ENCODE data around the gene PSTK. TPM values are rescaled to one million over a fixed set of nuclear protein-coding genes. Genes with fewer than 3 reads are reported as not detected.

The PSTK gene
- total and polyA plus RNA-seq, 9 of the 15 experiments (the other 6 are each of a cell fraction or from before 2014, with no cell fraction given), result 13.2 to 49.7 (median 18.9) TPM

DNA sequence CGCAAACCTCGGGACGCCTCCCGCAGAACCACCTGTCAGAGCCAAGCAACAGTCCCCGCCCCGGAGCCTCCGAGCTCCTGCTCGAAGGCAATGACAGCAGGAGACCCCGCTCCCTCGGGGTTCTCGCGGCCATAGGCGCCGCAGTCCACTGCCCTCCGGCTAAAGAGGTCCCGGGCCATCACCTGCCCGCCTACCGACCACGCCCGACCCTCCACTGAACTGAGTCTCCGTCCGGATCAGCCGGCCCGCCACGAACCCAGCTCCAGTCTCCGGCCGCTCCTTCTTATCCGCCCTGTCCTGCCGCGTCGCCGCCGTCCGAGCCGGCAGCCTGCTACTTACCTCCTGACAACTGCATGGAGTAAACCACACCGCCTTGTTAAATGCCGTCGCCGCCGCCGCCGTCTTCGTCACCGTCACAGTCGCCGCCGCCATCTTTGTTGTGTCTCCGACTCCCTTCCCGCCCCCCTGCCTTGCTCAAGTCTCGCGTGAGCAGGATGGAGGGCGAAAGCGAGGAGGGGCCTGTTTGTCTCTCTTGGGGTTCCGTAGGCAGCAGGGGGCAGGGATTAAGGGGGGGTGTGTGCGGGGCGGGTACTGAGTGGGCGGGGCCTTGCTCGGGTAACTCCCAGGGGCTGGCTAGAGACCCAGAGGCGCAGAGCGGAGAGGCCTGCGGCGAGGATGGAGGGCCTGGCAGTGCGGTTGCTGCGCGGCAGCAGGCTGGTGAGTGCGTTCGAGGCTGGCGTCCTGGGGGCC, 28.3 kb downstream of the PSTK start, which contains the start of the genes ACADSB and IKZF5 (continued):
- TF ChIP-seq, protein P1, sequence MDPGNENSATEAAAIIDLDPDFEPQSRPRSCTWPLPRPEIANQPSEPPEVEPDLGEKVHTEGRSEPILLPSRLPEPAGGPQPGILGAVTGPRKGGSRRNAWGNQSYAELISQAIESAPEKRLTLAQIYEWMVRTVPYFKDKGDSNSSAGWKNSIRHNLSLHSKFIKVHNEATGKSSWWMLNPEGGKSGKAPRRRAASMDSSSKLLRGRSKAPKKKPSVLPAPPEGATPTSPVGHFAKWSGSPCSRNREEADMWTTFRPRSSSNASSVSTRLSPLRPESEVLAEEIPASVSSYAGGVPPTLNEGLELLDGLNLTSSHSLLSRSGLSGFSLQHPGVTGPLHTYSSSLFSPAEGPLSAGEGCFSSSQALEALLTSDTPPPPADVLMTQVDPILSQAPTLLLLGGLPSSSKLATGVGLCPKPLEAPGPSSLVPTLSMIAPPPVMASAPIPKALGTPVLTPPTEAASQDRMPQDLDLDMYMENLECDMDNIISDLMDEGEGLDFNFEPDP (CRISPR knock-in tag; IDR thresholded peaks at IDR 0.05), result no peak
- TF ChIP-seq SIX5 (IDR thresholded peaks at IDR 0.05; ENCODE audit: borderline replicate concordance in 1 of 2, insufficient read depth in 1 of 2, low read depth in 1 of 2, low read length in 2 of 2) (no peak), ARID1B (IDR thresholded peaks at IDR 0.05) (peak; percentile 14; the same call in 1 of the 2 replicates), RCOR1 (IDR thresholded peaks at IDR 0.05; ENCODE audit: borderline replicate concordance in 1 of 2, low read depth in 2 of 2, low read length in 2 of 2) (0 out of 4 replicates have a peak, but pooled peaks of 1 of the 2 experiments have one; percentile 34), ZC3H4 (CRISPR knock-in tag; IDR thresholded peaks at IDR 0.05; ENCODE audit: borderline replicate concordance) (no peak), TFAM (CRISPR knock-in tag; conservative IDR thresholded peaks at IDR 0.05) (no peak), NFIC (IDR thresholded peaks at IDR 0.05) (0 out of 2 replicates have a peak, but pooled peaks have one; percentile 11), KLF6 (CRISPR knock-in tag; IDR thresholded peaks at IDR 0.05; ENCODE audit: borderline replicate concordance) (no peak), RAD51 (IDR thresholded peaks at IDR 0.05; ENCODE audit: borderline replicate concordance, low read depth) (no peak), SMAD4 (CRISPR knock-in tag; conservative IDR thresholded peaks at IDR 0.05) (peak; percentile 65), ZNF408 (CRISPR knock-in tag; IDR thresholded peaks at IDR 0.05; ENCODE audit: low read depth) (no peak), JUNB (CRISPR knock-in tag; conservative IDR thresholded peaks at IDR 0.05) (no peak), FOSL1 (tag; conservative IDR thresholded peaks at IDR 0.05) (no peak), RBM34 (IDR thresholded peaks at IDR 0.05; ENCODE audit: borderline replicate concordance, insufficient read depth, low read length) (no peak), RFX7 (CRISPR knock-in tag; IDR thresholded peaks at IDR 0.05) (no peak)
- TF ChIP-seq, protein P2, sequence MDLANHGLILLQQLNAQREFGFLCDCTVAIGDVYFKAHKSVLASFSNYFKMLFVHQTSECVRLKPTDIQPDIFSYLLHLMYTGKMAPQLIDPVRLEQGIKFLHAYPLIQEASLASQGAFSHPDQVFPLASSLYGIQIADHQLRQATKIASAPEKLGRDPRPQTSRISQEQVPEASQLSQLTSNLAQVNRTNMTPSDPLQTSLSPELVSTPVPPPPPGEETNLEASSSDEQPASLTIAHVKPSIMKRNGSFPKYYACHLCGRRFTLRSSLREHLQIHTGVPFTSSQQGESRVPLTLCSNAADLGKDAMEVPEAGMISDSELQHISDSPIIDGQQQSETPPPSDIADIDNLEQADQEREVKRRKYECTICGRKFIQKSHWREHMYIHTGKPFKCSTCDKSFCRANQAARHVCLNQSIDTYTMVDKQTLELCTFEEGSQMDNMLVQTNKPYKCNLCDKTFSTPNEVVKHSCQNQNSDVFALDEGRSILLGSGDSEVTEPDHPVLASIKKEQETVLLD (IDR thresholded peaks at IDR 0.05), result no peak
- TF ChIP-seq, protein P3, sequence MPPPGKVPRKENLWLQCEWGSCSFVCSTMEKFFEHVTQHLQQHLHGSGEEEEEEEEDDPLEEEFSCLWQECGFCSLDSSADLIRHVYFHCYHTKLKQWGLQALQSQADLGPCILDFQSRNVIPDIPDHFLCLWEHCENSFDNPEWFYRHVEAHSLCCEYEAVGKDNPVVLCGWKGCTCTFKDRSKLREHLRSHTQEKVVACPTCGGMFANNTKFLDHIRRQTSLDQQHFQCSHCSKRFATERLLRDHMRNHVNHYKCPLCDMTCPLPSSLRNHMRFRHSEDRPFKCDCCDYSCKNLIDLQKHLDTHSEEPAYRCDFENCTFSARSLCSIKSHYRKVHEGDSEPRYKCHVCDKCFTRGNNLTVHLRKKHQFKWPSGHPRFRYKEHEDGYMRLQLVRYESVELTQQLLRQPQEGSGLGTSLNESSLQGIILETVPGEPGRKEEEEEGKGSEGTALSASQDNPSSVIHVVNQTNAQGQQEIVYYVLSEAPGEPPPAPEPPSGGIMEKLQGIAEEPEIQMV (tag; conservative IDR thresholded peaks at IDR 0.05; ENCODE audit: low read depth), result no peak
- TF ChIP-seq, protein P4, sequence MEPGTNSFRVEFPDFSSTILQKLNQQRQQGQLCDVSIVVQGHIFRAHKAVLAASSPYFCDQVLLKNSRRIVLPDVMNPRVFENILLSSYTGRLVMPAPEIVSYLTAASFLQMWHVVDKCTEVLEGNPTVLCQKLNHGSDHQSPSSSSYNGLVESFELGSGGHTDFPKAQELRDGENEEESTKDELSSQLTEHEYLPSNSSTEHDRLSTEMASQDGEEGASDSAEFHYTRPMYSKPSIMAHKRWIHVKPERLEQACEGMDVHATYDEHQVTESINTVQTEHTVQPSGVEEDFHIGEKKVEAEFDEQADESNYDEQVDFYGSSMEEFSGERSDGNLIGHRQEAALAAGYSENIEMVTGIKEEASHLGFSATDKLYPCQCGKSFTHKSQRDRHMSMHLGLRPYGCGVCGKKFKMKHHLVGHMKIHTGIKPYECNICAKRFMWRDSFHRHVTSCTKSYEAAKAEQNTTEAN (CRISPR knock-in tag; IDR thresholded peaks at IDR 0.05), result no peak
- TF ChIP-seq, protein P5, sequence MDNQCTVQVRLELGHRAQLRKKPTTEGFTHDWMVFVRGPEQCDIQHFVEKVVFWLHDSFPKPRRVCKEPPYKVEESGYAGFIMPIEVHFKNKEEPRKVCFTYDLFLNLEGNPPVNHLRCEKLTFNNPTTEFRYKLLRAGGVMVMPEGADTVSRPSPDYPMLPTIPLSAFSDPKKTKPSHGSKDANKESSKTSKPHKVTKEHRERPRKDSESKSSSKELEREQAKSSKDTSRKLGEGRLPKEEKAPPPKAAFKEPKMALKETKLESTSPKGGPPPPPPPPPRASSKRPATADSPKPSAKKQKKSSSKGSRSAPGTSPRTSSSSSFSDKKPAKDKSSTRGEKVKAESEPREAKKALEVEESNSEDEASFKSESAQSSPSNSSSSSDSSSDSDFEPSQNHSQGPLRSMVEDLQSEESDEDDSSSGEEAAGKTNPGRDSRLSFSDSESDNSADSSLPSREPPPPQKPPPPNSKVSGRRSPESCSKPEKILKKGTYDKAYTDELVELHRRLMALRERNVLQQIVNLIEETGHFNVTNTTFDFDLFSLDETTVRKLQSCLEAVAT (IDR thresholded peaks at IDR 0.05), result peak in 1 of 2 experiments; percentile 30; a peak in 1 of 4 replicates

All from K562 (cell line).